Breast epithelium (tissue), 4 donors: ENCODE results near the gene TBC1D22B. TPM values are rescaled to one million over a fixed set of nuclear protein-coding genes. Genes with fewer than 3 reads are reported as not detected.
"Not testable (repeated sequence)": the region's sequence is repeated elsewhere in the genome, so short reads cannot be mapped to it uniquely, and the experiment has no call there.

ENCODE experiments used
- DNase-seq, 2 donors: peaks; one replicate each; pipeline ENCODE4 v3.0.0-alpha.2; 2019; ENCODE audit warnings: low spot score in 2 of 2
- H3K27ac ChIP-seq, 2 donors: fragments of 200-600 bp; sonication (generic) in 1 of 2; one replicate each; pipeline ENCODE4 v1.5.1; 2016 to 2019; ENCODE audit warnings: mild to moderate bottlenecking in 1 of 2
- H3K27me3 ChIP-seq, 2 donors: fragments of 200-600 bp; sonication (generic) in 1 of 2; one replicate each; pipeline versions ENCODE4 v1.5.1 to v1.6.0; 2017 to 2019; ENCODE audit warnings: control low read depth in 1 of 2, mild to moderate bottlenecking in 1 of 2
- H3K36me3 ChIP-seq: fragments of 200-600 bp; one replicate; pipeline ENCODE4 v1.5.1; 2019
- H3K4me1 ChIP-seq, 2 donors: fragments of 200-600 bp; sonication (generic); one replicate each; pipeline ENCODE4 v1.5.1; 2016 to 2019; ENCODE audit warnings: control low read depth in 1 of 2
- H3K4me3 ChIP-seq, 3 donors: fragments of 200-600 bp; sonication (generic); 1 replicate in 2 of 3; 2 replicates in 1 of 3; pipeline ENCODE4 v1.5.1; 2016 to 2019; ENCODE audit warnings: mild to moderate bottlenecking in 3 of 3, moderate library complexity in 2 of 3
- H3K9me3 ChIP-seq, 2 donors: fragments of 200-600 bp; sonication (generic) in 1 of 2; one replicate each; pipeline ENCODE4 v1.5.1; 2016 to 2019; ENCODE audit warnings: control low read depth in 1 of 2
- POLR2A ChIP-seq: fragments of 450-650 bp; IDR thresholded peaks from one replicate; pipeline ENCODE4 v1.6.1; 2016; ENCODE audit warnings: antibody characterized with exemption, mild to moderate bottlenecking, moderate library complexity
- POLR2AphosphoS5 ChIP-seq, 3 donors: sonication (generic); formaldehyde crosslinking; IDR thresholded peaks; one replicate each; pipeline ENCODE4 v1.6.1; 2017; ENCODE audit warnings: antibody characterized with exemption in 3 of 3
- intact Hi-C: fragments of 100-400 bp; cut with DNase I; formaldehyde crosslinking; loops from one replicate; pipeline ENCODE4 v1.15.1; 2023; ENCODE audit warnings: low total_unique reads
- total RNA-seq, 3 donors: library from RNA; depleted of rRNA; stranded (reverse); fragments of >200 nt; gene quantifications; one replicate each; pipeline ENCODE4 v1.1.0, GENCODE V29; 2016
- TF ChIP-seq, protein P1 (sequence below), 3 donors: fragments of 450-650 bp; IDR thresholded peaks; one replicate each; pipeline ENCODE4 v1.5.1; 2016 to 2017; ENCODE audit warnings: antibody characterized with exemption in 3 of 3, mild to moderate bottlenecking in 3 of 3, moderate library complexity in 3 of 3

Gene TBC1D22B
- total RNA-seq, 3 donors from 2014 or later = 5.8 to 12.4 (median 8.8) TPM

DNA sequence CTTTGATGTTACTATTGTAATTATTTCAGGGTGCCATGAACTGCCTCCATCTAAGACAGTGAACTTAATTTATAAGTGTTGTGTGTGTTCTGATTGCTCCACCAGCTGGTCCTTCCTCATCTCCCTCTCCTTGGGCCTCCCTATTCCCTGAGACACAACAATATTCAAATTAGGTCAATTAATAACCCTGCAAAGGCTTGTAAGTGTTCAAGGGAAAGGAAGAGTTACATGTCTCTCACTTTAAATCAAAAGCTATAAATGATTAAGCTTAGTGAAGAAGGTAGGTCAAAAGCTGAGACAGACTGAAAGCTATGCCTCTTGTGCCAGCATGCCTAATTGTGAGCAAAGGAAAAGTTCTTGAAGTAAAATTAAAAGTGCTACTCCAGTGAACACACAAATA lies 35.9 kb downstream of the TBC1D22B start:
- Histone ChIP-seq H3K4me1 (no peaks in the 10 kb centered on the region), H3K9me3 (no peaks in the 10 kb centered on the region), H3K27me3 (no peaks in the 10 kb centered on the region), H3K27ac (no peak overlapping the region), H3K36me3 (no peaks in the 10 kb centered on the region), H3K4me3 (no peak overlapping the region)
- intact Hi-C loops = no loop called here
- DNase-seq = no peak
- no peak for TF ChIP-seq POLR2AphosphoS5 (IDR thresholded peaks at IDR 0.05)
- TF ChIP-seq POLR2A = no peak
- TF ChIP-seq, protein P1, sequence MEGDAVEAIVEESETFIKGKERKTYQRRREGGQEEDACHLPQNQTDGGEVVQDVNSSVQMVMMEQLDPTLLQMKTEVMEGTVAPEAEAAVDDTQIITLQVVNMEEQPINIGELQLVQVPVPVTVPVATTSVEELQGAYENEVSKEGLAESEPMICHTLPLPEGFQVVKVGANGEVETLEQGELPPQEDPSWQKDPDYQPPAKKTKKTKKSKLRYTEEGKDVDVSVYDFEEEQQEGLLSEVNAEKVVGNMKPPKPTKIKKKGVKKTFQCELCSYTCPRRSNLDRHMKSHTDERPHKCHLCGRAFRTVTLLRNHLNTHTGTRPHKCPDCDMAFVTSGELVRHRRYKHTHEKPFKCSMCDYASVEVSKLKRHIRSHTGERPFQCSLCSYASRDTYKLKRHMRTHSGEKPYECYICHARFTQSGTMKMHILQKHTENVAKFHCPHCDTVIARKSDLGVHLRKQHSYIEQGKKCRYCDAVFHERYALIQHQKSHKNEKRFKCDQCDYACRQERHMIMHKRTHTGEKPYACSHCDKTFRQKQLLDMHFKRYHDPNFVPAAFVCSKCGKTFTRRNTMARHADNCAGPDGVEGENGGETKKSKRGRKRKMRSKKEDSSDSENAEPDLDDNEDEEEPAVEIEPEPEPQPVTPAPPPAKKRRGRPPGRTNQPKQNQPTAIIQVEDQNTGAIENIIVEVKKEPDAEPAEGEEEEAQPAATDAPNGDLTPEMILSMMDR (IDR thresholded peaks at IDR 0.05) = no peak

DNA sequence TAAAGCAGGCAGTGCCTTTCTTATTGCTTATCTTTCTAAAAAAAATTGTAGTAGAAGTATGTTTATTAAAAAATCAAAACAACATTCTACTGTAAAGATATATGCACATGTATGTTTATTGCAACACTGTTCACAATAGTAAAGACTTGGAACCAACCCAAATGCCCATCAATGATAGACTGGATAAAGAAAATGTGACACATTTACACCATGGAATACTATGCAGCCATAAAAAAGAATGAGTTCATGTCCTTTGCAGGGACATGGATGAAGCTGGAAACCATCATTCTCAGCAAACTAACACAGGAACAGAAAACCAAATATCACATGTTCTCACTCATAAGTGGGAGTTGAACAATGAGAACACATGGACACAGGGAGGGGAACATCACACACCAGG lies 40.1 kb downstream of the TBC1D22B start:
- H3K4me1 ChIP-seq, intact Hi-C loops, H3K27ac ChIP-seq, H3K27me3 ChIP-seq, H3K9me3 ChIP-seq, H3K36me3 ChIP-seq, DNase-seq, H3K4me3 ChIP-seq: not testable (repeated sequence)

DNA sequence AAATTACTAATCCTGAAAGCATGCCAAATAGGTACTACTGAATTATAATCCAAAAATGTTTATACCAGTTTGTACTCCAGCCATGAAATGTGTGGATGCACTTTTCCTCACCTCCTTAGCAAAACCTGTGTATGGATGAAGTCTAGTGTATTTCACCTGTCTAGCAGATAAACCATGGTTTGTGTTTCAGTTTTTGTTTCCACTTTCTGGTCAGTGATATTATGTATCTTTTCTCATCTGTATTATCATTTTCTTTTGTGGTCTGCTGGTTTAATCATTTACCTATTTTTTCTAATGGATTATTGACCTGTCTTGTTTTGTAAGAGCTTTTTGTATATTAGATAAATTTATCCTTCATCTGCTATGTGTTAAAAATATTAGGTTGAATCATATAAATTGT lies 41.4 kb downstream of the TBC1D22B start:
- Histone ChIP-seq H3K27me3 (no peaks in the 10 kb centered on the region), H3K9me3 (no peaks in the 10 kb centered on the region), H3K4me3 (no peak overlapping the region), H3K27ac (no peak overlapping the region), H3K4me1 (no peaks in the 10 kb centered on the region), H3K36me3 (no peaks in the 10 kb centered on the region)
- TF ChIP-seq, protein P1 (IDR thresholded peaks at IDR 0.05) = no peak
- TF ChIP-seq POLR2AphosphoS5 (IDR thresholded peaks at IDR 0.05) (no peak), POLR2A (no peak)
- intact Hi-C loops = no loop called here
- no peak for DNase-seq

DNA sequence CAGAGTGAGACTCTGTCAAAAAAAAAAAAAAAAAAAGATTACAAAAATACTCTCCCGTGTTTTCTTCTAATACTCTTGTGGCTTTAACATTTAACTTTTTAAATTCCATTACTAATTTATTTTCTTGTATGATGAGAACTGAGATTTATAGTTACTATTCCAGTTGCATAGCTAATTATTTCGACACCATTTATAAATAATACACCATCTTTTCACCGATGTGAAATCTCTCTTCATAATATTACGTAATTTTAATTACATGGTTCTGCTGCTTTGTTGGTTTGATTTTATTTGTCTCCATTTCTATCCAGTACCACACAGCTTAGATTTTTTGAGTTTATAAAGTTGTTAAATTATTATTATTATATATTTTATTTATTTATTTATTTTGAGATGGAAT lies 42.4 kb downstream of the TBC1D22B start:
- TF ChIP-seq POLR2A = no peak
- TF ChIP-seq, protein P1 (IDR thresholded peaks at IDR 0.05) = no peak
- DNase-seq = no peak
- no peaks in the 10 kb centered on the region for H3K27me3 ChIP-seq
- no peak overlapping the region for H3K27ac ChIP-seq
- intact Hi-C loops = no loop called here
- no peaks in the 10 kb centered on the region for H3K36me3 ChIP-seq
- no peaks in the 10 kb centered on the region for H3K9me3 ChIP-seq
- H3K4me1 ChIP-seq = no peaks in the 10 kb centered on the region
- H3K4me3 ChIP-seq = no peak overlapping the region

DNA sequence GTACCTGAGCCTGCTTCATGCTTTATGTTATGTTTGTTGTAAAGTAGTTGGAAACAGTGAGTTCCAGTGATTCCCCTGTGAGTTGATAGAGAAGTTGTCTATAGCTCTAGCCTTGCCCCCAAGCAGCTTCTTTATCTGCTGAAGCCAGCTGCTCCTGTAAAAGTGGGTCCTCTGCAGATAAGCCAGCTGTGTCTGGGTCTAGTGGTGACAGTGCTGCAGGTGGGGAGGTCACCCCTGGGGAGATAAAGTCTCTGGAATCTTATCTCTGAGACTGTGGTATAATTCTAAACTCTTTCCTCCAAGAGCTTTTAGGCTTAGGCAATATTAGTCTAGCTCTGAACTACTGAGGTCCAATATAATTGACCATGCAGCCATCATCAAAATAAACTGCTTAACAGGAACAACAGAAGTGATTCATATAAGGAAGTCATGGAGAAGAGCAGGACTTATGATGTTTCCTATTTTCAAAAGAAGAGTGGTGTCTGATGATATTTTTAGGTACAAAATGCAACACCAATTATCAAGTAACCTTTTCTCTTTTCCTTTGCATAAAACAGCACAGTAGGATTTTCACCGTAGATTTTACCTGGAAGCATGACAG lies 44.6 kb downstream of the TBC1D22B start:
- Histone ChIP-seq H3K36me3 (no peaks in the 10 kb centered on the region), H3K9me3 (no peaks in the 10 kb centered on the region), H3K27me3 (no peaks in the 10 kb centered on the region), H3K4me1 (no peaks in the 10 kb centered on the region), H3K27ac (no peak overlapping the region), H3K4me3 (no peak overlapping the region)
- TF ChIP-seq POLR2A = no peak
- TF ChIP-seq POLR2AphosphoS5 (IDR thresholded peaks at IDR 0.05) = no peak
- TF ChIP-seq, protein P1 (IDR thresholded peaks at IDR 0.05) = no peak
- no peak for DNase-seq
- intact Hi-C loops = no loop called here

DNA sequence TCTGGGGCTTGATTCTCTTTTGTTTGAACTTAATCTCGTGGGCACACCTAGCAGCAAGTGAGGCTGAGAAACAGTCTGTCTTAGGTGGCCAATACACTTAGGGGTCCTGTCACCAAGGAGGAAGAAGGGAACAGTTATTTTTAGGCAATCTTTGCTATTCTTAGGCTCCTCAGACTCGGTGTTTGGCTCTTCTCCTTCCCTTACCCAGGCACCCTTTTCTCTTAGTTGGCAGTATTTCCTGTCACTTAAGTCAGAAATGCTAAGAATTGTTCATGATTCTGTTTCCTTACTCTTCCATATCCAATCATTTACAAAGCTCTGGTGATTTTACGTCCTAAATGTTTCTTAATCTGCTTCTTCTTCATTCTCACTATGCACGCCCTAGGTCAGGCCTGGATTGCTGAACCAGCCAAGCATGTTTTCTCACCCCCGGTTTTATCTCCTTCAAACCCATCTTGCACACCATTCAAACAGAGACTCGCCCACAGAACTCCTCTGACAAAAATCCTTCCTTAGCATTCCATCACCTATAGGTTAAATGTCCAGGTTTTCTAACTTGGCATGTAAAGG lies 45.6 kb downstream of the TBC1D22B start:
- no peaks in the 10 kb centered on the region for H3K4me1 ChIP-seq
- TF ChIP-seq POLR2AphosphoS5 (IDR thresholded peaks at IDR 0.05) (no peak), POLR2A (no peak)
- TF ChIP-seq, protein P1 (IDR thresholded peaks at IDR 0.05) = no peak
- no peak overlapping the region for H3K27ac ChIP-seq
- H3K27me3 ChIP-seq = no peaks in the 10 kb centered on the region
- no peak for DNase-seq
- H3K36me3 ChIP-seq = no peaks in the 10 kb centered on the region
- intact Hi-C loops = no loop called here
- no peaks in the 10 kb centered on the region for H3K9me3 ChIP-seq
- no peak overlapping the region for H3K4me3 ChIP-seq
